Stomach (tissue), 9 donors: Measurements from ENCODE around the gene KCNK13. TPM values are rescaled to one million over a fixed set of nuclear protein-coding genes. Genes with fewer than 3 reads are reported as not detected.

ENCODE experiments used
- DNase-seq, 2 donors: peaks; one replicate each; pipeline versions ENCODE4 v3.0.0 to v3.0.0-alpha.2; 2013 to 2019
- H3K27ac ChIP-seq, 5 donors: fragments of 200-600 bp in 4 of 5; sonication (generic) in 4 of 5; one replicate each; pipeline ENCODE4 v1.5.1; 2013 to 2019; ENCODE audit warnings: mild to moderate bottlenecking in 1 of 5, moderate library complexity in 1 of 5
- H3K27me3 ChIP-seq, 3 donors: fragments of 200-600 bp; sonication (generic); one replicate each; pipeline ENCODE4 v1.5.1; 2017 to 2019; ENCODE audit warnings: mixed run types in 1 of 3
- H3K36me3 ChIP-seq, 4 donors: fragments of 200-600 bp; sonication (generic); 1 replicate in 3 of 4; 2 replicates in 1 of 4; pipeline ENCODE4 v1.5.1; 2016 to 2019
- H3K4me1 ChIP-seq, 4 donors: fragments of 200-600 bp; sonication (generic); one replicate each; pipeline ENCODE4 v1.5.1; 2016 to 2019
- H3K4me3 ChIP-seq, 4 donors: fragments of 200-600 bp; sonication (generic) in 3 of 4; one replicate each; pipeline ENCODE4 v1.5.1; 2016 to 2019; ENCODE audit warnings: mild to moderate bottlenecking in 1 of 4
- H3K9me3 ChIP-seq, 4 donors: fragments of 200-600 bp; sonication (generic); one replicate each; pipeline ENCODE4 v1.5.1; 2016 to 2019
- CTCF ChIP-seq, 7 experiments: fragments of 450-650 bp in 4 of 7; fragments of 200-600 bp in 3 of 7; sonication (generic) in 3 of 7; IDR thresholded peaks; one replicate each; pipeline ENCODE4 v1.5.1; 2016 to 2019; ENCODE audit warnings: antibody characterized with exemption in 7 of 7, control low read depth in 2 of 7, mild to moderate bottlenecking in 1 of 7
- EP300 ChIP-seq: sonication (generic); formaldehyde crosslinking; IDR thresholded peaks from one replicate; pipeline ENCODE4 v1.6.1; 2017; ENCODE audit warnings: antibody characterized with exemption
- POLR2A ChIP-seq, 4 donors: fragments of 450-650 bp; IDR thresholded peaks; one replicate each; pipeline ENCODE4 v1.6.1; 2016; ENCODE audit warnings: antibody characterized with exemption in 4 of 4, control low read depth in 2 of 4, mild to moderate bottlenecking in 1 of 4, moderate library complexity in 1 of 4
- POLR2AphosphoS5 ChIP-seq, 3 donors: sonication (generic); formaldehyde crosslinking; IDR thresholded peaks; one replicate each; pipeline ENCODE4 v1.6.1; 2016; ENCODE audit warnings: antibody characterized with exemption in 3 of 3
- WGBS, 5 donors: extraction: QIAGEN DNeasy Blood & Tissue Kit in 3 of 5; methylation state at CpG; one replicate each; pipeline versions ENCODE4 v1.1.5 to v1.1.7; 2013 to 2018; 5-methylcytosine and 5-hydroxymethylcytosine counted together
- intact Hi-C: fragments of 100-400 bp; cut with DNase I; formaldehyde crosslinking; loops from one replicate; pipeline ENCODE4 v1.15.1; 2023; ENCODE audit warnings: low total_unique reads
- polyA plus RNA-seq, 3 donors: library from polyadenylated mRNA; stranded (reverse); fragments of 200-250 nt; gene quantifications; one replicate each; pipeline ENCODE4 v1.2.3, GENCODE V29; 2013
- total RNA-seq, 5 donors: library from RNA; depleted of rRNA; stranded (reverse); fragments of >200 nt; gene quantifications; one replicate each; pipeline versions ENCODE4 v1.1.0 to v1.2.3, GENCODE V29; 2014 to 2016
- donor health status: healthy with polysubstance abuse.
- donor health status: Bipolar disorder and iron deficiency.
- donor health status: healthy.

KCNK13 gene
- total and polyA plus RNA-seq, 8 donors = 0.08 to 2.5 (median 0.37) TPM; not detected in 4

- no peaks in the 10 kb centered on the region for H3K4me1 ChIP-seq
- H3K4me3 ChIP-seq = no peak overlapping the region
- H3K9me3 ChIP-seq = no peaks in the 10 kb centered on the region
- intact Hi-C loops = no loop called here
- no peaks in the 10 kb centered on the region for H3K27me3 ChIP-seq
- WGBS, 5 donors = 59 to 65% (median 62%) methylated on average over 10 of the region's 10 CpGs
- TF ChIP-seq POLR2A (IDR thresholded peaks at IDR 0.05) (no peak), POLR2AphosphoS5 (IDR thresholded peaks at IDR 0.05) (no peak), EP300 (no peak), CTCF (IDR thresholded peaks at IDR 0.05) (no peak)
- no peak overlapping the region for H3K27ac ChIP-seq
- H3K36me3 ChIP-seq = no peaks in the 10 kb centered on the region
- DNase-seq = no peak
Measured at GRCh38 chr14:90132821-90133570, 71.2 kb downstream of the KCNK13 start.

- Histone ChIP-seq H3K9me3 (no peaks in the 10 kb centered on the region), H3K27me3 (peaks cover 0 to 11% (median 0%) of the 10 kb centered on the region in 3 donors), H3K36me3 (no peaks in the 10 kb centered on the region), H3K4me3 (no peak overlapping the region), H3K4me1 (no peaks in the 10 kb centered on the region), H3K27ac (no peak overlapping the region)
- intact Hi-C loops = no loop called here
- WGBS, 5 donors = 66 to 75% (median 68%) methylated on average over 4 of the region's 4 CpGs
- no peak for DNase-seq
- TF ChIP-seq CTCF (IDR thresholded peaks at IDR 0.05) = no peak
- no peak for TF ChIP-seq POLR2AphosphoS5 (IDR thresholded peaks at IDR 0.05)
- no peak for TF ChIP-seq EP300
- TF ChIP-seq POLR2A (IDR thresholded peaks at IDR 0.05) = no peak
Measured at GRCh38 chr14:90136904-90137303, 75.1 kb downstream of the KCNK13 start.

- H3K4me3 ChIP-seq = no peak overlapping the region
- intact Hi-C loops = no loop called here
Measured at GRCh38 chr14:90137807-90138206, 76.0 kb downstream of the KCNK13 start.

GRCh38 chr14:90139199-90139598 lies 77.4 kb downstream of the KCNK13 start:
- Histone ChIP-seq H3K9me3 (no peaks in the 10 kb centered on the region), H3K4me3 (no peak overlapping the region), H3K36me3 (no peaks in the 10 kb centered on the region), H3K4me1 (no peaks in the 10 kb centered on the region), H3K27ac (no peak overlapping the region), H3K27me3 (peaks cover 0 to 11% (median 0%) of the 10 kb centered on the region in 3 donors)
- intact Hi-C loops = no loop called here
- 81 to 89% (median 85%) methylated on average over 5 to 6 of the region's 6 CpGs for WGBS, 5 donors
- no peak for DNase-seq
- no peak for TF ChIP-seq POLR2A (IDR thresholded peaks at IDR 0.05)

More at GRCh38 chr14:90137807-90138206, 76.0 kb downstream of the KCNK13 start:
- H3K27ac ChIP-seq = no peak overlapping the region
- DNase-seq = no peak
- H3K9me3 ChIP-seq = no peaks in the 10 kb centered on the region
- no peaks in the 10 kb centered on the region for H3K4me1 ChIP-seq
- TF ChIP-seq CTCF (IDR thresholded peaks at IDR 0.05) (no peak), POLR2AphosphoS5 (IDR thresholded peaks at IDR 0.05) (no peak), EP300 (no peak)
- H3K36me3 ChIP-seq = no peaks in the 10 kb centered on the region
- peaks cover 0 to 11% (median 0%) of the 10 kb centered on the region in 3 donors for H3K27me3 ChIP-seq
- WGBS, 5 donors = 45 to 63% (median 54%) methylated on average over 4 of the region's 4 CpGs

GRCh38 chr14:90140298-90140955 lies 78.6 kb downstream of the KCNK13 start:
- intact Hi-C loops = no loop called here
- Histone ChIP-seq H3K4me1 (no peaks in the 10 kb centered on the region), H3K27me3 (peaks cover 0 to 15% (median 0%) of the 10 kb centered on the region in 3 donors), H3K9me3 (no peaks in the 10 kb centered on the region), H3K4me3 (no peak overlapping the region), H3K36me3 (no peaks in the 10 kb centered on the region), H3K27ac (no peak overlapping the region)
- DNase-seq = no peak
- 62 to 72% (median 71%) methylated on average over 12 of the region's 12 CpGs for WGBS, 5 donors
- TF ChIP-seq POLR2A (IDR thresholded peaks at IDR 0.05) = no peak
- TF ChIP-seq EP300 = no peak
- no peak for TF ChIP-seq POLR2AphosphoS5 (IDR thresholded peaks at IDR 0.05)
- no peak for TF ChIP-seq CTCF (IDR thresholded peaks at IDR 0.05)
